GM12864 (cell line): Measurements from ENCODE around the gene WASHC3.
"Not testable (repeated sequence)": the region's sequence is repeated elsewhere in the genome, so short reads cannot be mapped to it uniquely, and the experiment has no call there.

Source experiments
- DNase-seq: peaks from one replicate; pipeline ENCODE4 v3.0.0-alpha.2; 2011; ENCODE audit warnings: low read depth
- H3K4me3 ChIP-seq: 2 replicates; pipeline ENCODE4 v1.5.1; 2011; ENCODE audit warnings: mild to moderate bottlenecking, low read depth, low read length, control low read depth
- TF ChIP-seq, protein P1 (sequence below): IDR thresholded peaks from 2 replicates; pipeline ENCODE4 v1.5.1; 2011; ENCODE audit warnings: low read depth, mild to moderate bottlenecking, moderate library complexity, low read length, control low read depth, inconsistent platforms; ENCODE audit errors: missing control alignments

The WASHC3 gene

DNA sequence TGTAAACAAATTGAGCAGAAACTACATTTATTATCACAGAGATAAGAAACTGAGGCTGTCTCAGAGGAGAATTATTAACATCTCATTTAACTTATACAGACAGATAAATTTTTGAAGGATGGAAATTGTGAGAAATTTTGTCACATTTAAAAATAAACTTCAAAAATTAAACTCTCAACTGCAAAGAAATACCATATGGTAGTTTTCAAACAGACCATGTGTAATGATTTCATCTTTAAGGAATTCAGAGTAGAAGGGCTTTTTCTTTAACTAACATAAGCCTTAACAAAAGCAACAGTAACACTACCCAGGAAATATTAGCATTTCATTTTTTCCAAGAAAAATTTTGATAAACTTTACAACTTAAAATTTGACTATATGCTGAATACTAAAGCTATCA lies 31.5 kb upstream of the WASHC3 start:
- no peak for DNase-seq
- H3K4me3 ChIP-seq = no peak overlapping the region
- TF ChIP-seq, protein P1, sequence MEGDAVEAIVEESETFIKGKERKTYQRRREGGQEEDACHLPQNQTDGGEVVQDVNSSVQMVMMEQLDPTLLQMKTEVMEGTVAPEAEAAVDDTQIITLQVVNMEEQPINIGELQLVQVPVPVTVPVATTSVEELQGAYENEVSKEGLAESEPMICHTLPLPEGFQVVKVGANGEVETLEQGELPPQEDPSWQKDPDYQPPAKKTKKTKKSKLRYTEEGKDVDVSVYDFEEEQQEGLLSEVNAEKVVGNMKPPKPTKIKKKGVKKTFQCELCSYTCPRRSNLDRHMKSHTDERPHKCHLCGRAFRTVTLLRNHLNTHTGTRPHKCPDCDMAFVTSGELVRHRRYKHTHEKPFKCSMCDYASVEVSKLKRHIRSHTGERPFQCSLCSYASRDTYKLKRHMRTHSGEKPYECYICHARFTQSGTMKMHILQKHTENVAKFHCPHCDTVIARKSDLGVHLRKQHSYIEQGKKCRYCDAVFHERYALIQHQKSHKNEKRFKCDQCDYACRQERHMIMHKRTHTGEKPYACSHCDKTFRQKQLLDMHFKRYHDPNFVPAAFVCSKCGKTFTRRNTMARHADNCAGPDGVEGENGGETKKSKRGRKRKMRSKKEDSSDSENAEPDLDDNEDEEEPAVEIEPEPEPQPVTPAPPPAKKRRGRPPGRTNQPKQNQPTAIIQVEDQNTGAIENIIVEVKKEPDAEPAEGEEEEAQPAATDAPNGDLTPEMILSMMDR = no peak

DNA sequence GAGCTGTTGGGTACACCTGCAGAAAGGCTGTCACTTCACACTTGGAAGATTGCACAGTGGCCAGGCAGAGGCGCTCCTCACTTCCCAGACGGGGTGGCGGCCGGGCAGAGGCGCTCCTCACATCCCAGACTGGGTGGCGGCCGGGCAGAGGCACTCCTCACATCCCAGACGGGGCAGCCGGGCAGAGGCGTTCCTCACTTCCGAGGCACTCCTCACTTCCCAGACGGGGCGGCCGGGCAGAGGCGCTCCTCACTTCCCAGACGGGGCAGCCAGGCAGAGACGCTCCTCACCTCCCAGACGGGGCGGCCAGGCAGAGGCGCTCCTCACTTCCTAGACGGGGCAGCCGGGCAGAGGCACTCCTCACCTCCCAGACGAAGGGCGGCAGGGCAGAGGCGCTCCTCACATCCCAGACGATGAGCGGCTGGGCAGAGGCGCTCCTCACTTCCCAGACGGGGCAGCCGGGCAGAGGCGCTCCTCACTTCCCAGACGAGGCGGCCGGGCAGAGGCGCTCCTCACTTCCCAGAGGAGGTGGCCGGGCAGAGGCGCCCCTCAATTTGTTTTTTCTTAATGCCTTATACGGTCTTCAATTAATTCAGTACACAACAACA lies 27.5 kb upstream of the WASHC3 start:
- DNase-seq = not testable (repeated sequence)

DNA sequence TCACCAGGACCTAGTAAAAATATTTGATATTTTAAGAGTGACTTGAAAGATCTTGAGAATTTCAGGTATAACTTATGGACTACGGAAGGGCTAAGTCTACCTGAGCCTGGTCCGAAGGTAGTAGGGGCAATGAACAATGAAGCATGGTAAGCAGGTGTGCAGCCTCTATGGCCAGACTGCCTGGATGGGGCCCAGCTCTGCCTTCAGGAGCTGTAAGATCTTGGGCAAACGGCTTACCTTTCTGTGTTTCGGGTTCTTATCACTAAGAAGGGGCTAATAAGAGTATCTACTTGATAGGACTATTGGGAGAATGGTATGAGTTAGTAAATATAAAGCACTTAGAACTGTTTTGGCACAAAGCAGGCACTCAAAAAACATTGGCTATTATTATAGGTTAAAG lies 19.1 kb upstream of the WASHC3 start:
- no peak for DNase-seq
- TF ChIP-seq, protein P1 = no peak
- no peak overlapping the region for H3K4me3 ChIP-seq

More for the DNA sequence above, 27.5 kb upstream of the WASHC3 start:
- H3K4me3 ChIP-seq = not testable (repeated sequence)

DNA sequence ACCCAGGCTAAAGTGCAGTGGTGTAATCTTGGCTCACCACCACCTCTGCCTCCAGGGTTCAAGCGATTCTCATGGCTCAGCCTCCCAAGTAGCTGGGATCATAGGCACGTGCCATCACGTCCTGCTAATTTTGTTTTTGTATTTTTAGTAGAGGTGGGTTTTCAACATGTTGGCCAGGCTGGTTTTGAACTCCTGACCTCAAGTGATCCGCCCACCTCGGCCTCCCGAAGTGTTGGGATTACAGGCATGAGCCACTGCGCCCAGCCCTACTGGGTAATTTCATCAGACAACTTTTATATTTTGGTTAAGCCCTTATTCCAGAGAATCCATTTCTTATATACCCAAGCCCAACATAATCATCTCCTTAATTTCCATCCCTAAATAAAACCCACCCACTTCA lies 10.3 kb upstream of the WASHC3 start:
- DNase-seq, H3K4me3 ChIP-seq: not testable (repeated sequence)

DNA sequence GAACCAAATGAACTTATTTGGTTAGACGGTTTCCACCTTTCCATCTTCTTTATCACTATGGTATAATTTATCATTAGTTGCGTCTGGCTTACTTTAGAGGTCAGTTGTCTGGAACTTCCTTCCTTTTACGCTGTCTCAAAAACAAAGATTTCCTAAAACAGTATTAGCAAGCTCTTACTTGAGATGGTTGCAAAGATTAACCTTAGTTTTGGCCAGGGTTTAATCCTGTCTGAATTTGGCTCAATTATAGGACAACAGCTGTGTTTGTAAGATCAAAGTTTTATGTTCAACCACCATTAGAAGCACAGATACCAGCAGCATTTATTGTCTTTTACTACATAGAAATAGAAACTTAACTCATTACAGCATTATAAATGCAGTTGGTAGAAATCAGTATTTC lies 7.9 kb upstream of the WASHC3 start:
- DNase-seq = no peak
- no peak overlapping the region for H3K4me3 ChIP-seq
- TF ChIP-seq, protein P1 = no peak

DNA sequence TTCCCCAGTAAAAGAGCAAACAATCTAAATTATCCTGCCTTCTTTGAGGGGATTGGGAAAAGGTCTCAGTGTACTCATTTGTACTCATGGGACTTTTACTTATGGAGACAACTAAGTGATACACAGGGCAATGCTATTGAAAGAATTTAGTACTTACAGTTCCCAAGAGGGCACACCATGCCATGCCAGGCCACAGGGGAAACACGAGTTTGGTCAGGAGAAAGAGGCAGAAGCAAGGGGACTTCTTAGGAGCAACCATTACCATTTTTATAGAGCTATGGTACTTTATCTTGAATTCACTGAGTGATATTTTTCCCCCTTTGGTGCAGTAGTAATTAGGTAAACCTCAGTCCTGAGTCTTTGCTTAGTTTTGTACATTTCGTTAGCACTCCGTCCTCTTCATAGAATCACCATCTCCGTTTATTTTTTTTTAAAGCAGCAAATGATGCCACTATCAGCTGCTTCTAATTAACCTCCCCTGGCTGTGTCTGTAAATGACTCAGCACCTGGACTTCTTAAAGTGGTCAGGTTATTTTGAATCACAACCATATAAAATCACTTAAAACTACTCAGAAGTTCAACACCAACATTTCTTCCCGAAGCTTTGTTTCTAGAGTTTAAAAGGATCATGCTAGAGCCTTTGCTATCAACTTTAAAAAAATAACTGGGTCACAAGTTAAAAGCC lies 5.9 kb upstream of the WASHC3 start:
- DNase-seq = no peak
- H3K4me3 ChIP-seq = no peak overlapping the region

DNA sequence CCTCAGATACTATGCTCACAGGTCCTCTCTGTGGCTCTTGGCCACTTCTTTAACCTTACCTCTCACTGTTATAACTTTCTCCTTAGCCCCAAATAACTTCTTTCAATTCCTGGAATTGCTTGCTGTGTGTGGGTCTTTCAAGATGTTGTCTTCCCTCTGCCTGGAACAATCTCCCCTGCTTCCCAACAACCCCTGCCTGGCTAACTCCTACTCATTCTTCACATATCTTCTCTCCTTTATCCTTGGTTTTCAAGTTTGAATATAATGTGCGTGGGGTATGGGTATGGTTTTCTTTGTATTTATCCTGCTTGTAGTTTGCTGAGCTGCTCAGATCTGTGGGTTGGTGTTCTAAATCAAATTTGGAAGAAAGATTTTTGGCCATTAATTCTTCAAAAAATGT lies 2.7 kb upstream of the WASHC3 start:
- H3K4me3 ChIP-seq = no peak overlapping the region
- no peak for DNase-seq
- TF ChIP-seq, protein P1 = no peak

More for the DNA sequence above, 5.9 kb upstream of the WASHC3 start:
- TF ChIP-seq, protein P1 = no peak

DNA sequence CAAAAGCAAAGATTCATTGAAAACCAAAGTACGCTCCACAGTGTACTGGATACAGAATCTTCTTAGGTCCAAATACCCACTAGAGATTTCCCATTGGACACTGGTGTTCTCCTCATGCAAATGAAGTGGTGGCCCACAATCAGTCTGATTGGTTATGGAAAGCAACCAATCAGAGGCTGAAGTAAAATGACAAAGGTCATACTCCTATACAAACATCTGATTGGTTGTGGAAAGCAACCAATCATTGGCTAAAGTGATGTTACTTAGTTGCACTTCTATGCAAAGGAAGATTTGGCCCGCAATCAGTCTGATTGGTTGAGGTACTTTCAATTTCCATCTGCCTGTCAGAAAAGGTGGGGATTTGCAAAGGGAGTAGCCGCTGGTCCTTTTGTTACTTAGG lies 1.3 kb upstream of the WASHC3 start:
- TF ChIP-seq, protein P1 = no peak
- H3K4me3 ChIP-seq = no peak overlapping the region
- no peak for DNase-seq
